Stimulated activated CD8-positive, alpha-beta memory T cell treated with anti-CD3 and anti-CD28 coated beads, Interleukin-15, amount 100 ng/mL, for 1 hour (primary cell): ENCODE measurements around the gene NKIRAS2.

Source experiments
- DNase-seq: peaks from one replicate; pipeline ENCODE4 v3.0.0-alpha.2; 2020; ENCODE audit warnings: low read depth

The NKIRAS2 gene

GRCh38 chr17:42026857-42027589, 7.1 kb downstream of the NKIRAS2 start:
- DNase-seq, result no peak

GRCh38 chr17:42027590-42027889, 7.7 kb downstream of the NKIRAS2 start:
- no peak for DNase-seq

GRCh38 chr17:42027961-42028790, 8.3 kb downstream of the NKIRAS2 start:
- DNase-seq, result no peak

- DNase-seq, result no peak
These were observed 8.9 kb downstream of the NKIRAS2 start for GRCh38 chr17:42028791-42029127.

GRCh38 chr17:42031584-42031983, 11.7 kb downstream of the NKIRAS2 start:
- DNase-seq, result no peak

GRCh38 chr17:42034059-42034458, 14.2 kb downstream of the NKIRAS2 start:
- no peak for DNase-seq

- no peak for DNase-seq
These were observed 18.5 kb downstream of the NKIRAS2 start for GRCh38 chr17:42038221-42038973.

GRCh38 chr17:42039794-42040763, 20.2 kb downstream of the NKIRAS2 start:
- no peak for DNase-seq

GRCh38 chr17:42040818-42041217, 20.9 kb downstream of the NKIRAS2 start:
- DNase-seq, result no peak

- DNase-seq, result no peak
These were observed 21.7 kb downstream of the NKIRAS2 start for GRCh38 chr17:42041619-42042018.

GRCh38 chr17:42042598-42043319, 22.9 kb downstream of the NKIRAS2 start:
- DNase-seq, result no peak

- no peak for DNase-seq
These were observed 25.8 kb downstream of the NKIRAS2 start for GRCh38 chr17:42045719-42046118.

GRCh38 chr17:42047343-42047742, 27.5 kb downstream of the NKIRAS2 start:
- DNase-seq, result no peak

GRCh38 chr17:42049834-42050392, 30.0 kb downstream of the NKIRAS2 start:
- DNase-seq, result no peak

GRCh38 chr17:42050393-42051012, 30.6 kb downstream of the NKIRAS2 start, which contains the start of gene C17orf113:
C17orf113 (minus strand) TSS chr17:42050601; CDS start chr17:42043376, 7,225 bp downstream.
- no peak for DNase-seq

GRCh38 chr17:42051013-42051400, 31.1 kb downstream of the NKIRAS2 start:
- DNase-seq, result no peak

- DNase-seq, result no peak
These were observed 31.8 kb downstream of the NKIRAS2 start for GRCh38 chr17:42051645-42052044.

GRCh38 chr17:42052346-42052877, 32.5 kb downstream of the NKIRAS2 start:
- no peak for DNase-seq

GRCh38 chr17:42053731-42054500, 34.0 kb downstream of the NKIRAS2 start:
- no peak for DNase-seq
